DMS 273 (cell line): ENCODE results near the gene TCEAL9.
A peak's percentile ranks its signal among the peaks of the same experiment; 100 is the strongest.
"Not testable (repeated sequence)": the region's sequence is repeated elsewhere in the genome, so short reads cannot be mapped to it uniquely, and the experiment has no call there.

Experiments
- DNase-seq: peaks from one replicate; lab custom pipeline; 2025; ENCODE audit not compliant: unreplicated experiment; lab: John Stamatoyannopoulos, UW

Gene TCEAL9

DNA sequence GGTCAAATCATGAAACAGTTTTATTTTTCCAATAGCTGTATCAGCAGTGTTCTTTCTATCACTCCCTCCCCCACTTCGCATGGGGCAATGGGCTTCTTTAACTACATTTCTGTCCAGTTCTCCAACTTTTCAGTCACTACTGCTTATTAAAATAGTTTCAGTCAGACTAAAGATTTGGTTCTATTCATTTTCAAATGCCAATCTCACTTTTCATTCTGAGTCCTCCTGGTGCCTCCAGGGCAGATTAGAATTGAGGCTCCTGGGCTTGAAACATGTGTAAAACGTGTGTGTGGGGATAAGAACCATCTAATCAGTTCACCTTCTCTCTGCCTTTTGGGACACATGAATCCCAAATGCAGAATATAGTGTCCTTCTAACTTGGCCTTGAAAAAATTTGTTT is 16.6 kb downstream of the TCEAL9 start:
- no peak for DNase-seq

DNA sequence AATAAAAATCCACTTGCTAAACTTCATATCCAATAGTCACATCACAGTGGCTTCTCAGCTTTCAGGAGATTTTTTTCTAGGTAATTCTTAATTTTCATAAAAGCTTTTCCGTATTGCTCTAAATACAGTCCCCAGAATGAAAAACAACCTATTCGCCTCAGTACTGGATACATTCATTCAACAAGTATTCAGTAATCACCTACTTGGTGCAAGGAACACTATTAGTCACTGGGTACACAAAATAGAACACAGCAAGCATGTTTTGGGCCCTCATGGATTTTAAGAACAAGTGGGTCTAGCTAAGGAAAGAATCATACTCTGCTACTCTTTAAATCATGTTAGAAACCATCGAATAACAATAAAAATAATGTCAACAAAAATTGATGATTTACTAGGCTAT is 17.3 kb downstream of the TCEAL9 start:
- DNase-seq: no peak

DNA sequence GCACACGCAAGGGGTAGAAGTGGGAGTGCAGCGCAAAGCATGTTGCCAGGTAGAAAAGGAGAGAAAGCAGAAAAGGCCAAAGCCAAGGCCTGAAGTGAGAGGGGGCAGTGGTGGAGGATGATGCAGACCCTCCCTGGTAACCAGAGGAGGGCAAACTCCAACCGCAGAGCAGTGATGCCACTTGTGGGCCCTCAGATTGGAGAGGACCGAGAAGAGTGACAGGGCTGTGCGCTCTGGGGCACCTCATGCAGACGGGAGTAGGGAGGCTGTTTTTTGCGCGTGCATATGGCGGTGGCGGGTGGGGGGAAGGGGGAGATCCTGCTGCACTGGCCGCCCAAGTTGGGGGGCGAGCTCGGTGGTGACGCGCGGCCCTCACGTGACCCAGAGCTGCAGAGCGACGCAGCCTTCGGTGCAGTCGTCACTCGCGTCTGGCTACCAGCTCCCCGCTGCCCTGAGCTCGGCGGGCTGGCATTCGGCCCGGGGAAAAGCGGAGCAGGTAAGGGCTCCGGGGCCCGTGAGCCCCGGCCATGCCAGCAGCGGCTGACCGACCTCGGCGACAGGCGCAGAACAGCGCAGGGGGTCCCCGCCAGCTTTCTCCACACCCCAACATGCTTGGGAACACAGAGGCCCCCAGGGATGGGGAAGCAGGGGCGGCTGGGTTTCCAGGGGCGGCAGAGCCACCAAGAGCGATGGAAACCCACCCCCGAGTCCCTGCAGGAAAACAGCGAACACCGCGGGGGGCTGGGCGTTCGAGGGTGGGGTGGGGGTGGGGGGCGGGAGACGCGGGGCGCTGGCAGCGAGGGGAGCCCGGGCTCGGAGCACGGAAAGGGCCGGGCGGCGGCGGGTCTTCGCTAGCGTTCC is 20.0 kb downstream of the TCEAL9 start, which contains the start of gene BEX3:
Gene BEX3 (plus strand): TSS at position 421 of the 861 bp plus-strand sequence. CDS start 984 bp downstream, outside the sequence.
- peak; percentile 87 for DNase-seq

DNA sequence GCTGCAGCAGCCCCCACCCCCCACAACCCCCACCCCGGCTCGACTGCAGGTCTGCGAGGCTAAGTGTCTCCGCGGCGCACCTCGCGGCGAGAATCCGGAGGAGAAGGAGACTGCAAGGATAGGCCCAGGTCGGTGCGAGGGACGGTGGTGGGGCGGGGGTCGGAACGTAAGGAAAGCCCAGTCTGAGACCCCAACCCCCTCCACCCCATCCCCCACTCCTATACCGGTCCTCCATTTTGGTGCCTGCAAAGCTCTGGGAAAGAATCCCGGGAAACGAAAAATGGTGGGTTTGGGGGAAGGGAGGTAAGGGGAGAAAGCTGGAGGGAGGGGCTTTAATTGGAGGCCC is 20.6 kb downstream of the TCEAL9 start:
- DNase-seq: peak; percentile 59

DNA sequence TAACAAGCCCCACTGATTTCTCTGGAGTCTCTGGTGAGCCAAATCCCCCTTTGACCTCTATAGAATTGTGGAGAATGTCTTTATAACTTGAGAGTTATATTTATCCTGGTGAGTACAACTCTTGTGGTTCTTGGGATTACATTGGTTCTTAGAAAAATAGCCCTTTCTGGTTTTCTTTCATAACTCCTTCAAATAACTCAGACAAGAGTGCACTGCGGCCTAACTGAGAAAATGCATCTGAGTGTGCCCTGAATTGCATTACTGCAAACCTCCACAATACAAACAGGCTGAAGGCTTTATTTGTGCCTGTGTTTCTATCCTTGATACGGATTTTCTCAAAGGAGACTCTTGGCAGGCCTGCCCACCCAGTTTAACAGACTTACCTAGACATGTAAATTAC is 22.7 kb downstream of the TCEAL9 start:
- peak; percentile 10 for DNase-seq

DNA sequence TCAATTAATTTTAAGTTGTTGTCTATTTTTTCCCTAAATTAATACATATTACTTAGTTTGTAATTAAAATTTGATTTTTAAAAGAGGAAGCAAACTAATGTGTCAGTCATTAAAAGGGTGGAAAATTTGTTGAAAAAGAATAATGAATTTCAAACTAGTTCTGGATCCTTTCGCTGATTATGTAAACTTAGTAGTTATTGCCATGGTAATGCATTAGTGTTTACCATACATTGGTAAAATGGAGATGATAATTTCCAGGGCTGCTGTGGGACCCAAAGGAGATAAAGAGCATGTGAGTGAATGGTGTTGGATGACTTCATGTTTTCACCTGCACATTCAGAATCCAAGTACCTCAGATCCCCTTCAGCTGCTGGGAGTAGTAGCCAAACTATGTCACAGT is 26.6 kb downstream of the TCEAL9 start:
- no peak for DNase-seq

DNA sequence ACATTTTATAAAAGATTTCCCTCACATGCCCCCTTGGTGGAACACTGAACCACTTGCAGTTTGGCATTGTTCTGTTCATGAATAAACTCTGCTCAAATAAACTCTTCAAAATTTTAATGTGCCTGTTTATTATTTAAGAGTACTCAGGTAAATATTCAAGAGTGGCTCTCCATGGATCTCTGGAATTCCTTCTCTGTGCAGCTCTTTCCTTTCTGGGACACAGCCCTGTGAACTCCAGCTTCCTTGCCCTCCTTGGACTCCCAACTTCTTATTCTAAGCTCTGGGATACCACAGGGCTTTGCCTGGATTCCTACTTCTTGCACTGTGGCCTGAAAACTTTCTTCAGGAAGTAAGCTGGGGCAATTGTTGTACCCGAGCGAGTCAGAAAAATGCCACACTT is 28.4 kb downstream of the TCEAL9 start:
- no peak for DNase-seq

DNA sequence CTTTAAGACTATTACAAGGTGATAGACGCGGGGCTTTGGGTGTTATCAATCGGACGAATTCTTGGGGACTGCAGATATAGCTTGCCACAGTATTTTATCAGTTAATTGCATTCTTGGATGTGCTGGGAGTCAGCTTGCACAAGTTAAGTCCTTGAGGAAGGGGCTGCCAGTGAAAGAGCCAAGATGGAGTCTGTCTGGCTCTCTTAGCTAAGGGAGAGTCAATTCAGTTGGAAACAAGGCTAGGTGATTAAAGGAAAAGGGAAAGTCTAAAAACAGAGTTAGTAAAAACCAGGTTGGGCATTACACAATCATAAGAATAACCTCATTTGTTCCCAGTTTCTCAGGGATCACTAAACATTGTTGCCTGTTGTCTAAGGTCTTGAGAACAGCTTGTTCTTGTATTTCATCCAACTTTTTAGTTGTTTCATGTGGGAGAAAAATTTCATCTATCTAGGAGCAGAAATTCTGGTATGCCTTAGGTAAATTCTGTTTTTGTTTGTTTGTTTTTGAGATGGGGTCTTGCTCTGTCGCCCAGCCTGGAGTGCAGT is 29.1 kb downstream of the TCEAL9 start:
- DNase-seq: not testable (repeated sequence)

DNA sequence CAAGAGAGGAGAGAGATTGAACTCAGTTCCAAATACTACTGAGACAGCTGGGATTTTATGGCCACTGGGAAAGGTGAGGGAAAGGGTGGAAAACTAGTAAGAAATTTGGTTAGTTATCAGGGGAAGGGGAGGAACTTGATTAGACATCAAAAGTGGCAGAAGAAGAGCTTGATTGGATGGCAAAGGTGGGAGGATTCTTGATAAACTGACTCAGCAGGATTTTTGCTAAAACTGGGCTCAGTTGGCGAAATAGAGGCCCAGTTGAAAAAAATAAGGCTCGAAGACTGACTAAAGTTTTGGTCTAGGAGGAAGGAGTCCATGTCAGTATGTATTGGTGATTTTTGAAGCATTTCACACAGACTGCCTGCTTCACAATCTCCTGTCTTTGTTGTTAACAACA is 30.0 kb downstream of the TCEAL9 start:
- DNase-seq: no peak

DNA sequence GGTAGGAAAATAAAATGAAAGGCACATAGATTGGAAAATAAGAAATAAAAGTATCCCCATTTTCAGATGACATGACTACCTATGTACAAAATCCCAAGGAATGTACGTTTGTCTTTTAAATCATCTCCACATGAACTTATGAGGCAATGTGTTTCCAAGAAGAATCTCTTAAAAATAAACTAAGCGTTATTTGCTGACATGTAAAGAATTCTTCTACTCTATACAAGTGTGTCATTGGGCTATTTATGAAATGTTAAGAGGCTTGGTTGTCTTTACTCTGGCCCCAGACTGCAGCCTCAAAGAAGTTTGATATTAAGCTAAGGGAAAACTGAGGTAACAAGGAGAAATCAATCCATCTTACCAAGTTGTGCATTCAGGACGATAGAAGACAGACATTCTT is 37.2 kb downstream of the TCEAL9 start:
- DNase-seq: no peak

DNA sequence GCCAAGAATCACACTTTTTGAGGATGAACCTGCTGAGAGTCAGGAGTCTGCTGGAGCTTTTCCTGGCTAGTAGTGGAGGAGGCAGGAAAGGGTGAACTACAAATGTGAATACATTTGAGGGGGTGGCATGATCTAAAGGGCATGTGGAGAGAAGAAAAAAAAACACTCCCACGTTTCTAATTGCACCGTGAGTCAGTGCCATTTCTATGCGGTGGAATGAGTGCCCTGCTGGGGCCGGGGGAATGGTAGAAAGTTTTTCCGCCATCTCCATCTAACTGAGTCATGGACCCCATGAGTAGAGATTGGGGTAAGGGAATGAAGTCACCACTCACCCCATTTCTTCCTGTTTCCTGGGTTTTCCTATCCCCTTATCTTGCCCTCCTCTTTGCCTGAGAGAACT is 39.9 kb downstream of the TCEAL9 start:
- no peak for DNase-seq

DNA sequence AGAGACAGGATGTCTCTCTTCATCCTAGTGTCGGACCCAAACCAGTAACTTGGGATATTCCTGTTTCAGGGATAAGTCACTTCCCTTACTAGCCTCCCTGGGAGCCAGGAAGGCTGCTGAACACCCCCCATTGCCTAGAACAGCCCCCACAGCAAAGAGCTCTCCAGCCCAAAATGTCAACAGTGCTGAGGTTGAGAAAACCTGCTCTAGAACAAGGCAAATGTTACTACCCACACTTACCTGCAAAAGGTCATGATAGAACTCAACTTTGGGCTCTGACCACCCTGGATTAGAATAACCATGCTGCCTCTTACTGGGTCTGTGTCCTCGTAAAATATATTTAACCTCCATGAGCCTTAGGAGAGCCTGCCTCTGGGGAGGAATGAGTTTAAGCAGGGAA is 40.4 kb downstream of the TCEAL9 start:
- DNase-seq: no peak

DNA sequence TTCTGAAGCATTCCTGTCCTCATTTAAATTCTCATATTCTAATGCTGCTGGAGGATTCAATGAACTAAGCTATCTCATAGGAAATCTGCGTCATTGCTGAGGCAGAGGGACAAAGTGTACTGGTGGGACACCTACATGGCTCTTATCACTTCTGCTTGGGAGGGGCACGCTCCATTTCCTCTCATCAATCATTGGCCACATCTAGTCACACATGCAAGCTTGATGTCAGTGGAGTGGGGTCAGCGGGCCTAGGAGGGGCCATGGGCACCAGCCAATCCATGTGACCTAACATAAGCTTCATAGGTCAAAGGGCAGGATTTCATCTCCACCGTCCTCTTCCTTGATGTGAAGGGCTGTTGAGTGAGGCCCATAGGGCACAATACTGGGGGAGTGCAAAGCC is 41.4 kb downstream of the TCEAL9 start:
- no peak for DNase-seq

DNA sequence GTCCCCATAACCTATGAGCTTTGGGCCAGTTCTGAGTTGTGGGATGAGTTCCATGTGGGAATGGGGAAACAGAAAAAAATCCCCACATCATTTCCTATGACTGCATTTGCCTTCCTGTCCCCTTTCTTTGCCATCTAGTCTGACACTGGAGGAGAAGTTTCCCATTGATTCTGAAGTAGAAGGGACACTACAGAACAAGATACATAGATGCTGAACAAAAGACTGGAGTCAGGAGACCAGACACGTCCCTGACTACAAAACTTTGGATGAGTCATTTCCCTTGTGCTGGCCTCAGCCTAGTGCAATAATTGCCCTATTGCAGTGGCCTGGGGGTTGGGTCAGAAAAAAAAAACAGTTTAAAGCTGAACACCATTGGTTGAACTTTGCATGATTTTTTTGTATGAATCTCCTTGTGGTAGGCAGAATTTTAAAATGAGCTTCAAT is 42.1 kb downstream of the TCEAL9 start:
- no peak for DNase-seq

DNA sequence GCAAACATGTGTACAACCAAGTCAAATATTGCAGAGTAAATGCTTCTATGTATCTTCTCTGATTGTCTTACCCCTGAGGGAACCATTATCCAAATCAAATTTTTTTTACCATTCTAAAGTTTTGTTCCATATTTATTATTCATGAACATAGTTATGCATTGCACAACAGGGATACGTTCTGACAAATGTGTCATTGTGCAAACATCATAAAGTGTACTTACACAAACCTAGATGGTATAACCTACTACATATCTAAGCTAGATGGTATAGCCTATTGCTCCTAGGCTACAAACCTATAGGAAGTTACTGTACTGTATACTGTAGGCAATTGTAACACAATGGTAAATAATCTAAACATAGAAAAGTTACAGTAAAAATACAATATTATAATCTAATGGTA is 43.4 kb downstream of the TCEAL9 start:
- DNase-seq: no peak

DNA sequence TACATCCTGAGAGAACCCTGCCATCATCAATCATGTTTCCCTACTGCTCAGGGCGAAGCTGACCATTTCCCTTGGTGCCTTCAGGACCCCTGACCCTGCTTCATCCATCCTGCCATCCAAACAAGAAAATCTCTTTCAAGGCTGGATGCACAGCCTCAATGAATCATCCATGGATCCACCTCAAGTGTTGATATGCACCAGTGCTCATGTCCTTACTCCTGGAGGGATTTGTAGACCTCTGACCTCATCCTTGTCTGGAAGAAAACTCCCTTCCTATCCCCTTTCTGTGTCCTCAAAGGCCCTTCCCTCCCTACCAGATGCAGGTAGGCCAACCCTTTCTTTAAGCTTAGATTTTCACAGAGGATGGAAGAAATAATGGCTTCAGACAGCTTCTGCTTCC is 44.6 kb downstream of the TCEAL9 start:
- DNase-seq: no peak

DNA sequence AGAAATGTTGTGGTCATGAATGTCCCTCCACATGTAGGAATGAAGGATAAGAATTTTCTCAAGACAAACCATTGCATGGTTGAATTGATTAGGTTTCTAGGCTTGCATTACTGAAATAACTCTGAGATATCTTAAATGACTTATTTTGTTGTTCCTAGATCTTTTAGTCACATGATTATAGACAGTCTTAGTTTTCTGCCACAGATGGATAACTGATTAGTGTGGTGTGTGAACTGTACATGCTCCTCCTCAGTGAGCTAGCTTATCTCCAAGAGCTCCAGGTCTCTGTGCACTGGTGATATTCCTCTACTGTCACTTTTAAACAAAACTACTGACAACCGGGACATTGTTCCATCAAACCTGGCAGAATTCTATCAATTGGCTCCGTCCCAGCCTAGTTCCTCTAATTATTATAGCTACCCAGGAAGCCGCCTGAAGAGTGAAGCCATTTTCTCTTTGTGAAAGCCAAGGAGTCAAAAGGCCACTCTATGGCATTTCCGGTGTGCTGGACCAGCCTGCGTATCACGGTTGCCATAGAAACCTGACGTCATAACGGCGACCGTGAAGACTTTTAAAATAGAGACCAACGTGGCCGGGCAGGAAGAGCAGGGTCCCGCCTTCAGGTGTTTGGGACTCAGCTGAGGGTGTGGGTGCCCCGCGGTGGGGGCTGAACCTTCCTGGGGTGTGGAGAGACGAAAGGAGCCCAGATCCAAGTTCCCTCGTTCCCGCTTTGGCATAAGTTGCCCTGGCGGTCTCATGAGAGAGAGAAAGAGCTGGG is 48.1 kb downstream of the TCEAL9 start:
- DNase-seq: peak; percentile 85

DNA sequence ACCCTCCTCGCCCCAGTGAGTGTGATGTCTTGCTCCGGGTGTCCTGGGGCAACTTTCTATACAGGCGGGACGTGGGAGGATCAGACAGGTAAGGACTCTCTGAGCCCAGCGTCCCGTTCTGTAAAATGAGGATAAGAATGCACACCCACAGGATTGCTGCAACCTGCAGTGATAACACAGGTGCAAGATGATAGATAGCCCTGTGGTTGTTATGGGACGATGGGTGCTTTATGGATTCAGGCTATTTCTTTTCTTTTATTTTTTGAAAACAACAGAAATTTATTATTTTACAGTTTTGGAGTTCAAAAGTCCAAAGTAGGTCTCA is 48.7 kb downstream of the TCEAL9 start:
- no peak for DNase-seq

DNA sequence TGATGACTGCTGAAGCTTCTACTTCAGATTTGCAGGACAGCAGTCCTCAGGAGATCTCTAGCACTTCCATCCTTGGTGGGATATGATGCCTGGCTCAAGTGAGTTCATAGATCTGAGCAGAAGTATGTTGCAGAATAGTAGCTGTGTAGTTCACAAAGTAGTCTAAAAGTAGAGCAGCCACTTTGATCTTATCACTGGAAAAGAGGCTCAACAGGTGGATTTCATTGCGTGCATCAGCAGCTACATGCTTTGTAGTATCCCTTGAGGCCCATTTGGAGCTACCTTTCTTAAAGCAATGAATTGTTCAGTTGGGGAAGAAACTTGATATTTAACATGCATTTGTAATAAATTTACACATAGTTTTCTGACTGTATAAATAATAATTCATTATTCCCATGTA is 50.0 kb downstream of the TCEAL9 start:
- DNase-seq: no peak

DNA sequence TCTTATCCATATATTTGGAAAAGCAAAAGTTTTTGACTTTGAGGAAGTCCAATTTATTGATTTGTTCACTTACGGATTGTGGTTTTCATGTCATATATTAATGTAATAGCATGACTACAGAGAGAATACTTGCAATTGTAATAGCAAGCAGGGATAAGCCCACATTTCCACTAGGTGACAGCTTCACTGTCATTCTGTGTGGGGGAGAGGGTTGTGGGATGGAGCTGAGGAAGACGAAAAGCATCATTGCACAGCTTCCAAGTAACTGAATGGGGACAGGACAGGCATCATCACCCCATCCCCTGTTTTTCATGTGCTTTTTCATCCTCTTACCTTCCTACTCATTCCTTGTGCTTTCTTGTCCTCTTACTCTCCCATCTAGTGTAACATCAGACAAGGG is 51.5 kb downstream of the TCEAL9 start:
- DNase-seq: no peak
